Endothelial cell (in vitro differentiated cells): ENCODE measurements around the gene DNASE2. TPM values are rescaled to one million over a fixed set of nuclear protein-coding genes. Genes with fewer than 3 reads are reported as not detected.

ENCODE experiments used
- DNase-seq: peaks from one replicate; pipeline ENCODE4 v3.0.0; 2021; ENCODE audit warnings: low spot score
- H3K27ac Mint-ChIP-seq: one replicate; pipeline ENCODE4 v1.8.0; 2021; ENCODE audit warnings: mixed read lengths, inconsistent platforms; ENCODE audit not compliant: unreplicated experiment
- H3K27me3 Mint-ChIP-seq: one replicate; pipeline ENCODE4 v1.8.0; 2021; ENCODE audit warnings: mild to moderate bottlenecking, moderate library complexity, mixed read lengths, inconsistent platforms; ENCODE audit not compliant: unreplicated experiment
- H3K36me3 Mint-ChIP-seq: one replicate; pipeline ENCODE4 v1.8.0; 2021; ENCODE audit warnings: mild to moderate bottlenecking, low read depth, mixed read lengths, inconsistent platforms; ENCODE audit not compliant: unreplicated experiment
- H3K4me1 Mint-ChIP-seq: one replicate; pipeline ENCODE4 v1.8.0; 2021; ENCODE audit warnings: mild to moderate bottlenecking, mixed read lengths, inconsistent platforms; ENCODE audit not compliant: unreplicated experiment
- H3K4me3 Mint-ChIP-seq: one replicate; pipeline ENCODE4 v1.8.0; 2021; ENCODE audit warnings: mild to moderate bottlenecking, mixed read lengths, inconsistent platforms; ENCODE audit not compliant: unreplicated experiment
- H3K9me3 Mint-ChIP-seq: one replicate; pipeline ENCODE4 v1.8.0; 2021; ENCODE audit warnings: mixed read lengths, inconsistent platforms; ENCODE audit not compliant: unreplicated experiment
- total RNA-seq: library from RNA; stranded (reverse); fragmentation: NEBNext Ultra II Directional; extraction: Animal tissue kit (Norgen Biotek cat#: 25700); gene quantifications from one replicate; pipeline ENCODE4 v1.2.1, GENCODE V29; 2021; ENCODE audit not compliant: unreplicated experiment
- TF ChIP-seq, protein P1 (sequence below): fragments of 200-600 bp; sonication (generic); IDR thresholded peaks from one replicate; pipeline ENCODE4 v1.5.0; 2021; ENCODE audit warnings: antibody characterized with exemption; ENCODE audit not compliant: unreplicated experiment

DNASE2 gene
- total RNA-seq, 1 donor from 2014 or later = 12.2 TPM

DNA sequence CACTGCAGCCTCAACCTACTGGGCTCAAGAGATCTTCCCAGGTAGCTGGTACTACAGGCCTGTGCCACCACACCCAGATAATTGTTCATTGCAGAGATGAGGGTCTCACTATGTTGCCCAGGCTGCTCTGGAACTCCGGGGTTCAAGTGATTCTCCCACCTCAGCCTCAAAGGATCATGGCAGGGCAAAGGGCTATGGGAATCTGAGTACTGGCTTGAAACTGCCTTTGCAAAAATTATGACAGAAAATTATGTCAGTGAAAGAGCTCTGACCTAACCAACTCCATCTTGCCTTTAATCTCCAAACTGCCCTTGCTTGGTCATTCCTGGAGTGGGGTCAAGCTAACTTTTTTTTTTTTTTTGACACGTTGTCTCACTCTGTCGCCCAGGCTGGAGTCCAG lies 1.3 kb upstream of the DNASE2 start:
- Mint-ChIP-seq H3K4me3 (peak overlapping the region; percentile 63), H3K27me3 (peaks cover 11% of the 10 kb centered on the region), H3K4me1 (peaks cover 6% of the 10 kb centered on the region), H3K36me3 (peaks cover 6% of the 10 kb centered on the region), H3K9me3 (no peaks in the 10 kb centered on the region), H3K27ac (no peak overlapping the region)
- TF ChIP-seq, protein P1, sequence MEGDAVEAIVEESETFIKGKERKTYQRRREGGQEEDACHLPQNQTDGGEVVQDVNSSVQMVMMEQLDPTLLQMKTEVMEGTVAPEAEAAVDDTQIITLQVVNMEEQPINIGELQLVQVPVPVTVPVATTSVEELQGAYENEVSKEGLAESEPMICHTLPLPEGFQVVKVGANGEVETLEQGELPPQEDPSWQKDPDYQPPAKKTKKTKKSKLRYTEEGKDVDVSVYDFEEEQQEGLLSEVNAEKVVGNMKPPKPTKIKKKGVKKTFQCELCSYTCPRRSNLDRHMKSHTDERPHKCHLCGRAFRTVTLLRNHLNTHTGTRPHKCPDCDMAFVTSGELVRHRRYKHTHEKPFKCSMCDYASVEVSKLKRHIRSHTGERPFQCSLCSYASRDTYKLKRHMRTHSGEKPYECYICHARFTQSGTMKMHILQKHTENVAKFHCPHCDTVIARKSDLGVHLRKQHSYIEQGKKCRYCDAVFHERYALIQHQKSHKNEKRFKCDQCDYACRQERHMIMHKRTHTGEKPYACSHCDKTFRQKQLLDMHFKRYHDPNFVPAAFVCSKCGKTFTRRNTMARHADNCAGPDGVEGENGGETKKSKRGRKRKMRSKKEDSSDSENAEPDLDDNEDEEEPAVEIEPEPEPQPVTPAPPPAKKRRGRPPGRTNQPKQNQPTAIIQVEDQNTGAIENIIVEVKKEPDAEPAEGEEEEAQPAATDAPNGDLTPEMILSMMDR = no peak
- no peak for DNase-seq

GRCh38 chr19:12880551-12881171 lies 588 bp downstream of the DNASE2 start:
- DNase-seq = peak; percentile 37
- Mint-ChIP-seq H3K4me1 (no peaks in the 10 kb centered on the region), H3K27me3 (peaks cover 7% of the 10 kb centered on the region), H3K36me3 (peaks cover 3% of the 10 kb centered on the region), H3K4me3 (peak overlapping the region; percentile 88), H3K27ac (no peak overlapping the region), H3K9me3 (no peaks in the 10 kb centered on the region)
- TF ChIP-seq, protein P1 = no peak

DNA sequence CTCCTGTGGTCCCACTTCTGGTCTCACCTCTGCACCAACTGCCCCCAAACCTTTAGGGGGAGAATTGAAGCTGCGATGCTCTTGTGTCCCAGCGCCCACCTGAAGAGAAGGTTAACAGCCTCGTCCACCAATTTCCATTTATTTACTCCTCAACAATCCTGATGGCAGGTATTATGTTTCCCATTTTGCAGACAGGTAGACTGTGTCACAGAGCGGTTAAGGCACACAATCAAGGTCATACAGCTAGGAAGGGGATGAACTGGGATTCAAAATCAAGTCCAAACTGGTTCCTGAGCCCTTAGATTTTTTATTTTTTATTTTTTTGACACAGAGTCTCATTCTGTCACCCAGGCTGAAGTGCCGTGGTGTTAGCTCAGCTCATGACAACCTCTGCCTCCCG lies 6.2 kb downstream of the DNASE2 start:
- Mint-ChIP-seq H3K4me3 (no peak overlapping the region), H3K4me1 (no peaks in the 10 kb centered on the region), H3K27me3 (peaks cover 3% of the 10 kb centered on the region), H3K36me3 (peaks cover 12% of the 10 kb centered on the region), H3K27ac (no peak overlapping the region), H3K9me3 (no peaks in the 10 kb centered on the region)
- no peak for DNase-seq
- TF ChIP-seq, protein P1 = no peak

GRCh38 chr19:12873891-12874745 lies 7.1 kb downstream of the DNASE2 start:
- Mint-ChIP-seq H3K4me1 (no peaks in the 10 kb centered on the region), H3K36me3 (peaks cover 12% of the 10 kb centered on the region), H3K27ac (no peak overlapping the region), H3K9me3 (no peaks in the 10 kb centered on the region), H3K4me3 (no peak overlapping the region), H3K27me3 (peaks cover 3% of the 10 kb centered on the region)
- DNase-seq = no peak
- TF ChIP-seq, protein P1 = no peak
